Fibroblast of skin of left biceps (primary cell): ENCODE results near the gene CHRM1.

Experiments
- DNase-seq, 2 experiments: peaks; one replicate each; pipeline ENCODE4 v3.0.0-alpha.2; 2013; ENCODE audit warnings: low read depth in 2 of 2

The CHRM1 gene

DNA sequence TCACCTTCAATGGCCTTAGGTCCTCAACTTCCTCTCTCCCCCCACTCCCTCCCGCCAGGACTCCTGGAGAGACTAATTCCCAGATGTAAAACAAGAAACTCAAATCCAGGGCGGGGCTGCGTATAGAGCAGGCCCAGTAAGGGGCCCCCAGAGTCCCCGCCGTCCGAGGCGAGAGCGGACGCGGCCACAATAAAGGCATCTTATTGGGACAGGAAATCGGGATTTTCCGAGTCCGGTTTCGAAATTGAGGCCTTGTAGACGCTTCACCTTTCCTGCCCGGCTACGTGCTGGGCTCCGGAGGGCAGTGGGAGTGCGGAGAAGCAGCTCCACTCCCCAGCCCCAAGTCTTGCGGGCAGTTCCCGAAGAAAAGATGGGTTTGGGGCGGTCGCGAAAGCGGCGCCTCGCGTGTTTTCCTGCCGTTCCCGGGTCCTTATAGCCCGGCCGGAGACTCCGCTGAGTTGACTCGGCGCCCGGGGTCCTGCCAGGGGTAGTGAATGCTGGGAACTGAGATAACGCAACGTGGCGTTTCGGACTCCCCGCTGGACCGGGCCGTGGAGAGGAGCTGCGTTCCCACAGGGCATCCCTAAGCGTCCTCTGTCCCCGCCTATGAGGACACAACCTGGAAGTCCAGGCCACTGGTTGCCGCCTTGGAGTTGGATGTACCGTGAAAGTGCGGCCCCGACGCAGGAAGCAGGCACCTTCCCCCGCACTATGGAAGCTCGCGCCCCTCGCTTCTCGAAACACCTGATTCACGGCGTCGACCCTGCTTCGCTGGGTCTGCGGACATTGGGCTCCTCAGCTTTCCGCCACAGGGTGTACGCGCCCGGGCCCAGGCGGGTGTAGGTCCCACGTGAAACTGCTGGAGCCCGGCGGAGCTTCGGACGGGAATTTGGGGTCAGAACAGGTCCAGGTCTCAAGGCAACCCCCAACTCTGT, 4.8 kb upstream of the CHRM1 start:
- DNase-seq = no peak

DNA sequence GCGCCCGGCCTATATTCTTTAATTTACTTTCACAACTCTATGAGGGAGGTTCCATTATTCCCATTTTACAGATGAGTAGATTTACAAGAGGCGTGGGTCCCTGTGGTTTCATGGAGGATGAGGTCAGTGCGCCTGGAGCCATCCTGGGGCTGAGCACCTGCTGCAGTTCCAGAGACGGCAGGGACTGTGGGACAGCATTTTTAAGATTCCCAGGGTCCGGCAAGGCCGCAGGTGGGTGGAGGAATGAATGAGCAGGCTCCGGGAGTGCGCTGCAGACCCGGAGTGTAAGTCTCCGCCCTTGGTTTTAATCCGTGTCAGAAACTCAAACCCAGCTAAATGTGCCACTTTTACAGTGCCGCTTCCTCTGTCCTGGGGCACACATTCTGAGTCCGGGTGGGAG, 4.1 kb upstream of the CHRM1 start:
- no peak for DNase-seq

DNA sequence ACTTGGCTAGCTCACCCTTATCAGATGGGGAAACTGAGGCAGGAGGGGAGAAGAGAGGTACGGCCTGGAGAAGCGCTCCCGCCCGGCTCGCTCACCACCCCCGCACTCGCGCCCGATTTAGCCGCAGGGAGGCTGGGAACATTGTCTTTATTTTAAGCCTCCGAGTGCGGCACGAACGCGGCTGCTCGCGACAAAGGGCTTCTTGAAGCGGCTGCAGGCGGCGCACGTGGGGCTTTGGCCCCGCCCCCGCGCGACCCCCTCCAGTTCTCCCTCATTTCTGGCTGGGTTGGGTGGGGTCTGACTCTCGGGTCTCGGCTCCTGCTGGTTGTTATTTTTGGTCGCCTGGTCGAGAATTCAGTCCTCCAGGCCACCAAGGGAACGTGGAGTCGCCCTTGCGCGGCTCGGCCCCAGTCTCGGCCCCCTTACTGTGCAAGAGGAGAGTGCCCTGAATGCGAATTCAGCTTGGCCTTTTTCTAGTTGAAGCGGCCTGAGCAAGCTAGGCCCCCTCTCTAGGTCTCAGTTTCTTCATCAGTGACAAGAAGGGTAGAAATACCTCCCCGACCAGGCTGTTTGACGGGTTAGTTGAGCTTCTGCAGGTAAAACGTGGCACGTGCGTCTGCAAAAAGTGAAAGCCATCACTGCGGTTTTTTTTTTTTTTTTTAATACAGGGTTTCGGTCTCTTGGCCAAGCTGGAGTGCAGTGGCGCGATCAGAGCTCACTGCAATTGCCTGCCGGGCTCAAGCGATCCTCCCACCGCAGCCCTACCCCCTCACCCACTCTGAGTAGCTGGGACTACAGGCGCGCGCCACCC, 2.6 kb upstream of the CHRM1 start:
- DNase-seq = no peak

- no peak for DNase-seq
Observed at GRCh38 chr11:62922653-62923431, 1.7 kb upstream of the CHRM1 start.

DNA sequence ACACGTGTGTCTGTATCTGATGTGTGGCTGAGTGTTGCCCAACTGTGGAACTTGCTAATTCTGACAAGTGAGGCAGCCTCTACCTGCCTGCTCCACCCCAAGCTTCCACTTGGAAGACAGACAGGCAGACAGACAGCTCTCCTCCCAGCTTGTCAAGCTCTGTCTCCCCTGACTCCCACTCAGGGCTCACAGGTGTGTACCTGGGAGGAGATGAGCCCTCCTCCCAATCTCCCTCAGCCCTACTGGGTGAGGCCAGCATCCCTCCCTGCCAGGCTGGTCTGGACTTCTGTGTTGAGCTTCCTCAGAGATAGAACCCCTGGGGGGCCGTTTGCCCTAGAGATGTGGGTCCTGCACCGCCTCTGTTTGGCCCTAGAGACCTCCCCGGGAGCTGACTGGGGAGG, 1.0 kb upstream of the CHRM1 start:
- no peak for DNase-seq

GRCh38 chr11:62921573-62922188, 518 bp upstream of the CHRM1 start:
- no peak for DNase-seq

DNA sequence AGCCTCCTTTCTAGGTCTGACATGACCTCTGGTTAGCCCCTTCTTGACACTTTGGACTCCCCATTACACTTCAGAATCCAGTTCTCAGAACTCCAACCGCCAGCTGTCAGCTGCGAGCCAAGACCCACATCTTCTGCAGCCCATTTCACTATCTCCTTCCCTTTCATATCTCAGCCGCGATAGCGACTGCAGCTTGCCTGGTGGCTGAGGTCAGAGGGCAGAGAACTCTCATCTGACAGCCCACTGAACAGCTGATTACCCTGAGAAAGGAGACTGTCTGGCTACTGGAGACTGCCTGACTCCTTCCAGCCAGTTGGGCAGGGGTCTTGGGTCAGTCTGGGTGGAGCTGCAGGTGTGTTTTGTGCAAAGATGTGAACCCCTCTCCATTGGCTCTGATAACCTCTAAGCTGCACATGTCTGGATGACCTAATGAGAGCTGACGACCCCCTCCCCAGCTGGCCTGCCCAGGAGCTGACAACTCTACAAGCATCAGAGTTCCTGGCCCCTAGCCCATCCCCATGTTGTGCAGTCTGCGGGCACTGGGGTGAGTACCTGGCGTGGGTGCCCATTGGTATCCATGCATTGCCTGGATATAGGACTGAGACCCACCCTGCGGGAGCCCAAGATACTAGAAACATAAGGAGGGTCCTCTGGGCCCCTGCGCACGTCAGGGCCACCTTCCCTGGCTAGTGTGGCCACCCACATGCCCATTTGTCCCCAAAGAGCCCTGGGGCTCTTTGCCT, 1.1 kb downstream of the CHRM1 start:
- DNase-seq = no peak

- DNase-seq = no peak
Observed at GRCh38 chr11:62919476-62919875, 1.7 kb downstream of the CHRM1 start.

- no peak for DNase-seq
Observed at GRCh38 chr11:62918531-62918930, 2.6 kb downstream of the CHRM1 start.

- no peak for DNase-seq
Observed at GRCh38 chr11:62917906-62918502, 3.2 kb downstream of the CHRM1 start.

DNA sequence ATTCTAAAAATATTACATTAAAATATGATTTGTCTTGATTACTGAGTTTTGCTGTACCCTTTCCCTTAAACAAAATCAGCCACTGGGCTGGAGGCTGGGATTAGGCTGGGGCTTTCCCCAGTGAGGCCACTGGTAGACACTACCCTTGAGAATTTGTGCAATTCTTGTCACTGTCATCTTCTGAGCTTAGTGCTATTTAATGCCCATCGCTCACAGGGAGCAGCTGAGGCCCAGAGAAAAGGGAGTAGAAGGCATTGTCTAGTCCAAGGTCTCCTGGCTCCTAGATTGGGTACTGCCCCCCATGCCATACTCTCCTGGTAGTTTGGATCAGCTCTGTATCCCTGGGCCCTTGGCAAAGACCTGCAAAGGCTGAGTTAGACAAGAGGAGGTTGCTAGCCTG, 6.7 kb downstream of the CHRM1 start:
- no peak for DNase-seq

DNA sequence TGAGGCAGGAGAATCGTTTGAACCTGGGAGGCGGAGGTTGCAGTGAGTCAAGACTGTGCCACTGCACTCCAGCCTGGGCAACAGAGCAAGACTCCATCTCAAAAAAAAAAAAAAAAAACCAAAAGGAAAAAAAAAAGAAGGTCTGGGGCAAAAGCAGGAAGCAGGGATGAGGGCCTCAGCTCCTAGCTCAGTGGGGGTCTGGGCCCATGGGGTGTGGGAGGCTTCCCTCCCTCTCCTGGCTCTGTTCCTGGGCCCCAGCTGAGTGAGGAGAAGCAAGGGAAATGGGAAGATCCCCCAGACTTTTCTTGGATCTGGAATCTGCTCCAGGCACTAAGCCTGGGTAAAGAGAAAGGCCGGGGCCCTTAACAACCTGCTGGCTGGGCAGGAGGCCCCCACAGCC, 8.9 kb downstream of the CHRM1 start:
- DNase-seq = no peak

DNA sequence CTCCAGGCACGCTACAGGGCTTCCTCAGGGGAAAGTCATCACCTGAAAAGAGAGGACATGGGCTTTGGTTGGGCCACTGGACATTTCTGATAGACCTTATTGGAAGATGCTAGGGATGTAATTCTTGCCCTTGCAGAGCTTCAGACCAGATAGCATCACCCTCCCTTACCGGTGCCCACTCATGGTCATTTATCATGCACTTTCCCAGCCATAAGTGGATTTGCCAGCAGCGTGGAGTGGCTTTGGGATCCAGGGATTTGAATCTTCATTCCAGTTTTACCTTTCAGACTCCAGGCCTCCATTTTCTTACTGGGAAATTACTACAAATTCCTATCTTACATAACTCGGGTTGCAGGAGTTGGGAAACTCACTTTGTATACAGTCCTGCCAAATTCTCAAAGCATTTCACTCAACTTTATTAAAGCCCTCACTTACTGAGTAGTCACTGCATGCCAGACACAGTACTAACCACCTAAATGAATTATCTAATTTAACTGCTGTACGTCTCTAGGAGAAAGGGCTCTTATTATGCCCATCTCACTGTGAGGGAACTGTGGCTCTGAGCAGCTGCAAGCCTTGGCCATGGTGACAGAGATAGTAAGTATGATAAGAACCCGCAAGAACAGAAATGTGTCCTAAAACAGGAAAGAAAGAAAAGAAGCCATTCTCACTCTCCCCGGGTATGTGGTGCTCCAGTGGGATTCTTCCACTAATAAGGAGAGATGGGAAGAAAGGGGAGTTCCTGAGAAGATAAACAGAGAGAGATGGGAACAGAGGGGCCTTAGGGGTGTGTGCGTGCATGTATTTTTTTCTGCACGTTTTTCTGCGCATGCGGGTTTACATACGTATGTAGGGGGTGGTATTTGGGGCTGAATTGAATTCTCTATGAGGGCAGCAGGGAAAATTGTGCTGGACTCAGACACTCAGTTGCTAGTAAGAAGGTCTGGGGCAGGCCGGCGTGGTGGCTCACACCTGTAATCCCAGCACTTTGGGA, 9.7 kb downstream of the CHRM1 start:
- no peak for DNase-seq

- DNase-seq = no peak
Observed at GRCh38 chr11:62910141-62910882, 10.9 kb downstream of the CHRM1 start.

GRCh38 chr11:62909107-62909894, 11.9 kb downstream of the CHRM1 start:
- DNase-seq = peak in 1 of 2 experiments; percentile 26

- no peak for DNase-seq
Observed at GRCh38 chr11:62908468-62909072, 12.6 kb downstream of the CHRM1 start.

GRCh38 chr11:62905927-62906531, 15.1 kb downstream of the CHRM1 start:
- DNase-seq = peak; percentile 35 to 44
